Activated naive CD8-positive, alpha-beta T cell treated with anti-CD3 and anti-CD28 coated beads for 36 hours (primary cell): ENCODE results near the gene FBLIM1. TPM values are rescaled to one million over a fixed set of nuclear protein-coding genes. Genes with fewer than 3 reads are reported as not detected.

Source experiments
- DNase-seq: peaks from one replicate; pipeline ENCODE4 v3.0.0; 2021
- H3K27ac Mint-ChIP-seq: one replicate; pipeline ENCODE4 v1.8.0; 2022; ENCODE audit warnings: mild to moderate bottlenecking, moderate library complexity, mixed read lengths
- H3K27me3 Mint-ChIP-seq: one replicate; pipeline ENCODE4 v1.8.0; 2022; ENCODE audit warnings: mild to moderate bottlenecking, mixed read lengths
- H3K36me3 Mint-ChIP-seq: one replicate; pipeline ENCODE4 v1.8.0; 2021; ENCODE audit warnings: mild to moderate bottlenecking, mixed read lengths
- H3K4me1 Mint-ChIP-seq: one replicate; pipeline ENCODE4 v1.8.0; 2021; ENCODE audit warnings: mixed read lengths
- H3K4me3 Mint-ChIP-seq: one replicate; pipeline ENCODE4 v1.8.0; 2022; ENCODE audit warnings: mild to moderate bottlenecking, moderate library complexity, mixed read lengths
- H3K9me3 Mint-ChIP-seq: one replicate; pipeline ENCODE4 v1.8.0; 2022; ENCODE audit warnings: mixed read lengths
- total RNA-seq, 2 experiments: library from RNA; stranded (reverse); gene quantifications; one replicate each; pipeline ENCODE4 v1.2.3, GENCODE V29; 2021

Gene FBLIM1, protein sequence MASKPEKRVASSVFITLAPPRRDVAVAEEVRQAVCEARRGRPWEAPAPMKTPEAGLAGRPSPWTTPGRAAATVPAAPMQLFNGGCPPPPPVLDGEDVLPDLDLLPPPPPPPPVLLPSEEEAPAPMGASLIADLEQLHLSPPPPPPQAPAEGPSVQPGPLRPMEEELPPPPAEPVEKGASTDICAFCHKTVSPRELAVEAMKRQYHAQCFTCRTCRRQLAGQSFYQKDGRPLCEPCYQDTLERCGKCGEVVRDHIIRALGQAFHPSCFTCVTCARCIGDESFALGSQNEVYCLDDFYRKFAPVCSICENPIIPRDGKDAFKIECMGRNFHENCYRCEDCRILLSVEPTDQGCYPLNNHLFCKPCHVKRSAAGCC
- not detected for total RNA-seq

DNA sequence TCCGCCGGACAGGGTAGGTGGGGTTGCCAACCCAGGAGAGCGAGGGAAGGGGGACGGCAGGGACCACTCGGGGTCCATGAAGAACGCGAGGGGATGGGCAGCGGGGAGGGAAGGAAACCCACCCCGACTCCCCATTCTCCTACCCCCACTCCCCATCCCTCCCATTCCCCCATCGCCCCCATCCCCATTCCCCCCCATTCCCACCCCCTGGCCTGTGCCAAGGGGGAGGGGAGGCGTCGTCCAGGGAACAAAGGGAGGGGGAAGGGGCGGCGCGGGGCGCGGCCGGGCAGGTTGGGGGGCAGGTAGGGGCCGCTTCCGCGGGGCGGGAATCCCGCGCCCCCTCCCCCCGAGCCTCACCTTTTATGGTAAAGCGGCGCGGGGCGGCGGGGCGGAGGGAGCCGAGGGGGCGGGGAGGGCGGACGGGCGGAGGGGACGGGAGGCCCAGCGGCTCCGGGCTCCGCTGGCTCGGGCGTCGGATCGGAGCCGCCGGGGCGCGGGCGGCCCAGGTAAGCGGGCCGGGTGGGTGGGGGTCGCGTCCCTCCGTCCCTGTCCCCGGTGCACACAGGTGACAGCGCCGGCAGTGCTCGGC, at the start of gene FBLIM1:
Gene FBLIM1 (plus strand): TSS at position 453 of the 589 bp plus-strand sequence. CDS start 6,189 bp downstream, outside the sequence.
- peaks cover 6% of the 10 kb centered on the region for H3K4me1 Mint-ChIP-seq
- DNase-seq = no peak
- H3K4me3 Mint-ChIP-seq = peak within 1 kb of the TSS; percentile 65
- no peaks in the 10 kb centered on the region for H3K36me3 Mint-ChIP-seq
- H3K9me3 Mint-ChIP-seq = no peaks in the 10 kb centered on the region
- H3K27me3 Mint-ChIP-seq = peaks cover 68% of the 10 kb centered on the region
- H3K27ac Mint-ChIP-seq = no peak within 1 kb of the TSS

DNA sequence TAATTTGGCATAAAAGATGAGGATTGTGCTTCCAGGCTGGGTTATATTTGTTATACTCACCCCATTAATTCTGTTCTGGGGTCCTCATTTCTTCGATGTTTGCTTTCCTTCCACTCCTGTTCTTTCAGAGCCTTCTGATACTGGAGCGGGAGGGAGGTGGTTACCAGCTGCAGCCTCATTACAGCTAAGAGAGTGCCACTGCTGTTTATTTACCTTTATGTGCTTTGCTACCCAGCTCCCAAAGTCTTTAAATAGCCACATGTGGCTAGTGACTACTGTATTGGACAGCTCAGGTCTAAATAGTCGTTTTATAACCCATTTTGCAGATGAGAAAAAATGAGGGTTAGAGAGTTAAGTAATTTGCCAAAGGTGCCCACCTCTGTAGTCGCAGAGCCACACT, 49.4 kb upstream of the FBLIM1 start:
- DNase-seq = no peak
- peaks cover 22% of the 10 kb centered on the region for H3K4me1 Mint-ChIP-seq
- H3K4me3 Mint-ChIP-seq = no peak overlapping the region
- peaks cover 7% of the 10 kb centered on the region for H3K36me3 Mint-ChIP-seq
- H3K27me3 Mint-ChIP-seq = no peaks in the 10 kb centered on the region
- H3K27ac Mint-ChIP-seq = no peak overlapping the region
- no peaks in the 10 kb centered on the region for H3K9me3 Mint-ChIP-seq

DNA sequence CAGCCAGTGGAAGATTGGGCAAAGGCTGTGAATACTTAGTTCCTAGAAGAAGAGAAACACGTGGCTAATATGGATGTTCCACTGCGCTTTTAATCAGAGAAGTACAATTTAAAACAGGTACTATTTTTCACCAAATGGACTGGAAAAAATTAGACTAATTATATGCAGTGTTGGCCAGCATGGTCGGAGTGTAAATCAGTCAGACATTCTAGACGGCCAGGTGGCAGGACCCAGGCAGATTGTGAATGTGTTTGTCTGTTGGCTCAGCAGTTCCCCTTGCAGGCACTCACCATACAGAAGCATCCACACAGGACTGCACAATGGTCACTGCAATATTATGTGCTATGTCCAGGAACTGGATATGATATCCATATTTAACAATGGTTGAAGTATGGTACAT, 46.4 kb upstream of the FBLIM1 start:
- Mint-ChIP-seq H3K36me3 (no peaks in the 10 kb centered on the region), H3K9me3 (no peaks in the 10 kb centered on the region), H3K27me3 (no peaks in the 10 kb centered on the region), H3K4me3 (no peak overlapping the region), H3K4me1 (peaks cover 18% of the 10 kb centered on the region), H3K27ac (peak overlapping the region; percentile 42)
- peak; percentile 16 for DNase-seq

DNA sequence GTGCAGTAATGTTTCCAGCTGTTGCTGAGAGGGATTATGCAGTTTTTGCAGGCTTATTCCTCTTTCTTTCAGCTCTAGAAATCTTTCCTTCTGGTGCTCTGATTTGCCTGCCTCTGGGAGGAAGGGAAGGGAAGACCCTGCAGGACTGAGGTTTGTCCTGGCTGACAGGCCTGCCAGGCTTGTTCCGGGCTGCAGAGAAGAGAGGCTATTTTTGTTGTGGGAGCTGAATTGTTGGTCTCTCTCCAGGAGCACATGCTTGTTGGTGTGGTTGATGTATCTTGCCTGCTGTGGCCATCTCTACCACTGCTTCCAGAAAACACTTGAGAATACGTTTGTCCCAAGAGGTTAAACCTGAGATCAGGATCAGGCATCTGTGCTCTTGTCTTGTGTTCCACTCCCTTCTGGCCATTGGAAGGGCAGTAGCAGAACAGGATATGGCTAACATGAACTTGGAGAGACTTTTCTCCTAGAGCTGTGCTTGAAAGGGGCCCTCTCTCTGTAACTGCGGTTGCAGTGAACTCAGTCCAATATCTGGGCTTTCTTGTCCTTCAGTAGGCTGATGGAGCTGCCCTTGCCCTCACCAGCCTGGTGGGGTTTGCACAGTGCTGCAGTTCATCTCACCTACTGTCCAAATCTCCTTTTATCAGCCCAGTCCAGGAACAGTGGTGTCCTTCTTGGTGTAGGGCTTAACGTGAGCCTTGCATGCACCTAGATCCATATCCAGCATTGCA, 44.0 kb upstream of the FBLIM1 start:
- Mint-ChIP-seq H3K9me3 (no peaks in the 10 kb centered on the region), H3K27ac (peak overlapping the region; percentile 34), H3K4me3 (no peak overlapping the region), H3K27me3 (no peaks in the 10 kb centered on the region), H3K36me3 (peaks cover 3% of the 10 kb centered on the region), H3K4me1 (peaks cover 16% of the 10 kb centered on the region)
- DNase-seq = no peak

DNA sequence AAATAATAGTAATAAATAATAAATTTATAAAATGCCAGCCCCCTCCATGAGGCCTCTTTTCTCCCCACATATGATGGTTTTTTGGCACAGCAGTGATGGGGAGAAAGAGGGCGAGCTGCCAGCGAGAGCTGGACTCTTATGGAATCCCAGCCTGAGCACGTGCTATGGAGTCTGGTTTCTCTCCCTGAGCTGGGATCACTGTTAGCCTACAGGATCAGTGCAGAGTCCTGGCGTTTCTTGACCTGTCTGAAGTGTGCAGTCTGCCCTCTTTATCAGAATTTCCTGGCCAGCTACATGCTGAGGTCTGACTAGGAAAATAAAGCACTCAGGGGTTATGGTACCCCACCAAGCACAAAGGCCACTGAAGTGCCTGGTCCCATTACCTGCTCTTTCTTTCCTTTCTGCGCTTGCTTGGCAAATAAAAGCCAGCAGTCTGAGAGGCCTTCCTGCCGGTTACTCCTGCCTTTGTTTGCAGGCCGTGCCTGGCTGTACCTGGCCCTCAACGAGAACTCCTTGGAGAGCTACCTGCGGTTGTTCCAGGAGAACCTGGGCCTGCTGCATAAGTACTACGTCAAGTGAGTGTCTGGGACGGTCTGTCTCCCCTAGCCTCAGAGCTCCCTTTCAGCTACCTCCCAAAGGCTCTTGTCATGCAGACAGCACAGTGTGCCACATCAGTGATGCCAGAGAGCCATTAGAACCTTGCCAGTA, 41.0 kb upstream of the FBLIM1 start:
- peaks cover 5% of the 10 kb centered on the region for H3K4me1 Mint-ChIP-seq
- H3K4me3 Mint-ChIP-seq = no peak overlapping the region
- peaks cover 3% of the 10 kb centered on the region for H3K36me3 Mint-ChIP-seq
- no peak for DNase-seq
- H3K9me3 Mint-ChIP-seq = no peaks in the 10 kb centered on the region
- H3K27me3 Mint-ChIP-seq = no peaks in the 10 kb centered on the region
- no peak overlapping the region for H3K27ac Mint-ChIP-seq

DNA sequence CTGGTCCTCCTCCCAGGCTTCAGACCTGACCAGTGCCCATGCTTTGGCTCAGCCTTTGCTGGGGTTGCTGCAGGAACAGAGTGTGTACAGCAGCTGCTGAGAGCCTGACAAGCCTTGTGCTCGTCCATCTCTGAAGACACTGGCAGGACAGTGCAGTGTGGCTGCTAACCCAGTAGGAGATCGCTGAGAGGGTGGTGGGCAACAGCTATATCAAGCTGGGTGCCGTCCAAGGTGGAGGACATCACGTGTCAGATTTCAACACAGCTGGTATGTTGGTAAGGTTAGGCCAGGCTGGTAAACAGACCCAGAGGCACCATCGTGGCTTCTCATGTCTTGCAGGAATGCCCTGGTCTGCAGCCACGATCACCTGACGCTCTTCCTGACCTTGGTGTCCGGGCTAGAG, 40.4 kb upstream of the FBLIM1 start:
- H3K4me1 Mint-ChIP-seq = peaks cover 5% of the 10 kb centered on the region
- H3K27me3 Mint-ChIP-seq = no peaks in the 10 kb centered on the region
- H3K36me3 Mint-ChIP-seq = peaks cover 5% of the 10 kb centered on the region
- no peaks in the 10 kb centered on the region for H3K9me3 Mint-ChIP-seq
- no peak overlapping the region for H3K4me3 Mint-ChIP-seq
- no peak overlapping the region for H3K27ac Mint-ChIP-seq
- no peak for DNase-seq

DNA sequence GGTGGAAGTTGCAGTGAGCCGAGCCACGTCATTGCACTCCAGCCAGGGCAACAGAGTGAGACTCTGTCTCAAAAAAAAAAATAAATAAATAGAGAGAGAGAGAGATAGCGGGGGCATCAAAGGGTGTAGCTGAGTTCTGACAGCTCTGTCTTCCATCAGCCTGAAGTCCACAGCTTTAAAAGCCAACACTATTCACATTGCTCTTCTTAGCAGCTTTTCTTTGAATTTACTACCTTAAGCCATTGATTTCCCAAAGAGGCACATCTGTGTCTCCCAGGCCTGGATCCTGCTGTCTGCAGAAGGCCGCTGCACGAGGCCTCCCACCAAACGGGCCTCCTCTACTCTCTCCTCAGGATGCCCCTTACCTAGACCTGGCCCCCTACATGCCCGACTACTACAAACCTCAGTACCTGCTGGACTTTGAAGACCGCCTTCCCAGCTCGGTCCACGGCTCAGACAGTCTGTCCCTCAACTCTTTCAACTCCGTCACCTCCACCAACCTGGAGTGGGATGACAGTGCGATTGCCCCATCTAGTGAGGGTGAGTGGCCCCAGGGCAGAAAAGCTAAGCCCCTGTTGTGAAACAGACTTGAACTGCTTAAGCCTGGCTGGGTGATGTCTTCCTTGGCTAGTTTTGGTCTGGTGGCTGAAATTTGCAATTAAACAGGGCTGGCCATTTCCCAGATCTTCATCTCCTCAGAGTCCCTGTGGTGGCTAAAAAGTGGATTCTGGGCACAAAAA, 39.0 kb upstream of the FBLIM1 start:
- peaks cover under 1% of the 10 kb centered on the region for H3K4me1 Mint-ChIP-seq
- H3K9me3 Mint-ChIP-seq = no peaks in the 10 kb centered on the region
- H3K4me3 Mint-ChIP-seq = no peak overlapping the region
- peaks cover 5% of the 10 kb centered on the region for H3K36me3 Mint-ChIP-seq
- H3K27me3 Mint-ChIP-seq = no peaks in the 10 kb centered on the region
- peak overlapping the region; percentile 9 for H3K27ac Mint-ChIP-seq
- DNase-seq = no peak

DNA sequence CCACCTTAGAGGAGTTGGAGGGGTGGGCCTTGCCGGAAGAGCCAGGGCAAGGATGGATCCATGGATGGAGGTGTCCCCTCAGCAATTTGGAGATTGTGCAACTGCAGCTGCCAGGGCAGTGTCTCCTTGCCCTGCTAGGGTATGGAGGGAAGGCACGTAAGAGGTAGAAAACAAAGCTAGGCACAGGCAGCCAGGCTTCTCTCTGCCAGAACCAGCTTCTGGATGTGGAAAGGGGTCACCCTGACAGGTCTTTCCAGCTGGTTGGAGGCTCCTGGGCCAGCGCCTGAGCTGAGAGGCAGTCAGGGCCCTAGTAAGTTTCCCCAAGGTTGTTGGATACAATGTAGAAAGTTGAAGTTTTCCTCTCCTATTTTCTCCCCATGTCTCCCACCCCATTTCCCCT, 37.7 kb upstream of the FBLIM1 start:
- Mint-ChIP-seq H3K27ac (no peak overlapping the region), H3K9me3 (no peaks in the 10 kb centered on the region), H3K27me3 (no peaks in the 10 kb centered on the region), H3K4me3 (no peak overlapping the region), H3K36me3 (peaks cover 5% of the 10 kb centered on the region), H3K4me1 (no peaks in the 10 kb centered on the region)
- DNase-seq = no peak

DNA sequence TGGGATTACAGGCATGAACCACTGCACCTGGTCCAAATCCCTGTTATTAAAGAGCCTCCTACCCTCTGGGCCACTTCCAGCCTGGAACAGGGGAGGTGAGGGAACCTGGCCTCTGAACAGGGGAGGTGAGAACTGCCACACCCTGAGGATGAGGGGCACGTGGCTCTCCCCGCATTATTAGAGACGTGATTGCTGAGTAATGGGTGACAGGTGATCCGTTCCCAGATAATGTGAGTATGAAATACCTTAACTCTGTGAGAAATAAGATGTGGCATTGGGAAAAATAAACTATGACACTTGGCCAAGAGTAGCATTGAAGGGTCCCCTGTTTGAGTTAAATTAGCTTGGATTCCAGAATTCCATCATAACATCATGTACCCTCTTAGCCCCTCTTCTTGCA, 36.2 kb upstream of the FBLIM1 start:
- Mint-ChIP-seq H3K4me1 (no peaks in the 10 kb centered on the region), H3K27ac (no peak overlapping the region), H3K27me3 (no peaks in the 10 kb centered on the region), H3K36me3 (peaks cover 5% of the 10 kb centered on the region), H3K4me3 (no peak overlapping the region), H3K9me3 (no peaks in the 10 kb centered on the region)
- DNase-seq = no peak

DNA sequence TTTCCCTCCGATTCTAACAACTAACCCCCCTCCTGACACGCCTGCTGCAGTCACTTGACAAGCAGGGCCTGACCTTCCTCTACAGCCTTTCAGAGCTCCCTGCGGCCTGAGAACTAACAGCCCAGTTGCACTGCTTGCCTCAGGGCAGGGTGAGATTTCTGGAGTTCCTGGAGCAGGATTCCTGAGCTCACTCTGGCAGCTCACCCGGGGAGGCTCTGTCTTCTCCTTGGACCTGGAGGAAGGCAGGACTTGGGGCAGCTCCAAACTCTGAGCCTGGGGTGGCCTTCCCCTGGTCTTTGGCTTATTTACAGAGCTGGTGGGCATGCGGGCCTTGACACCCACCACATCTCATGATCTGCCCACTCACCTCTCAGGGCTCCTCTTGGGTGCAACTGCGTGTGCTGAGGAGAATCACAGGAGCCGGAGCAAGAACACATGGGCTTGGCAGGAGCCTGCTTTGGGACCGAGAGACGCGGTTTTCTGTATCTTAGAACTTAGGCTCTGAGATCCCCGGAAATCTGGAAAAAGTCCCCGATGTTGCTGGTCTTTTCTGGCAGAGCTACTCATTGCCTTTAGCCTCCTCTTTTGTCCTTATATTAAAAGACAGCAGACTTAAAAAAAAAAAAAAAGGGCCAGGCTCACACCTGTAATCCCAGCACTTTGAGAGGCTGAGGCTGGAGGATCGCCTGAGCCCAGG, 35.6 kb upstream of the FBLIM1 start:
- Mint-ChIP-seq H3K9me3 (no peaks in the 10 kb centered on the region), H3K36me3 (peaks cover 2% of the 10 kb centered on the region), H3K27me3 (no peaks in the 10 kb centered on the region), H3K27ac (no peak overlapping the region), H3K4me1 (no peaks in the 10 kb centered on the region), H3K4me3 (no peak overlapping the region)
- DNase-seq = no peak

DNA sequence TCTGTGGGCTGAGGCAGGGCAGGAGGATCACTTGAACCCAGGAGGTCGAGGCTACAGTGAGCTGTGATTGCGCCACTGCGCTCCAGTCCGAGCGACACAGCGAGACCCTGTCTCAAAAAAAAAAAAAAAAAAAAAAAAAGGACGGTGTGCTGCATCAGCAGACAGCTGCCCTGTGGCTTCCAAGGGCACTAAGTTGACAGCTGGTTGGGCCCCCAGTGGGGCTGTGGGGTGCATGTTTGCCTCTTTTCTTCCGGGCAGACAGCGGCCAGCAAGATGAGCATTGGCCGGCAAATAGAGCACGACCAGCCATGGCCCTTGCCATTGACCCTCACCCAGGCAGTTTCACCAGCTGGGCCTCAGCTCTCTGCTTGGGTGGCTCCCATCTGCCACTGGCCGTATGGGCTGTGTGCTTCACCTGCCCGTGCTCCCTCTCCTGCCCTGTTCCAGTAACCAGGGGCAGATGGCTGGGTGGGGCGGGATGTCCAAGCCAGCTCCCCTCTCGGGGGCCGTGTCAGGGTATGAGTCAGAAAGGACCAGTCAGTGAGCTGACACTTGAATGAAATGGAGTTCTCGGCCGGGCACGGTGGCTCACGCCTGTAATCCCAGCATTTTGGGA, 34.9 kb upstream of the FBLIM1 start:
- Mint-ChIP-seq H3K4me3 (no peak overlapping the region), H3K4me1 (no peaks in the 10 kb centered on the region), H3K27me3 (no peaks in the 10 kb centered on the region), H3K27ac (no peak overlapping the region), H3K36me3 (peaks cover 2% of the 10 kb centered on the region), H3K9me3 (no peaks in the 10 kb centered on the region)
- DNase-seq = no peak

DNA sequence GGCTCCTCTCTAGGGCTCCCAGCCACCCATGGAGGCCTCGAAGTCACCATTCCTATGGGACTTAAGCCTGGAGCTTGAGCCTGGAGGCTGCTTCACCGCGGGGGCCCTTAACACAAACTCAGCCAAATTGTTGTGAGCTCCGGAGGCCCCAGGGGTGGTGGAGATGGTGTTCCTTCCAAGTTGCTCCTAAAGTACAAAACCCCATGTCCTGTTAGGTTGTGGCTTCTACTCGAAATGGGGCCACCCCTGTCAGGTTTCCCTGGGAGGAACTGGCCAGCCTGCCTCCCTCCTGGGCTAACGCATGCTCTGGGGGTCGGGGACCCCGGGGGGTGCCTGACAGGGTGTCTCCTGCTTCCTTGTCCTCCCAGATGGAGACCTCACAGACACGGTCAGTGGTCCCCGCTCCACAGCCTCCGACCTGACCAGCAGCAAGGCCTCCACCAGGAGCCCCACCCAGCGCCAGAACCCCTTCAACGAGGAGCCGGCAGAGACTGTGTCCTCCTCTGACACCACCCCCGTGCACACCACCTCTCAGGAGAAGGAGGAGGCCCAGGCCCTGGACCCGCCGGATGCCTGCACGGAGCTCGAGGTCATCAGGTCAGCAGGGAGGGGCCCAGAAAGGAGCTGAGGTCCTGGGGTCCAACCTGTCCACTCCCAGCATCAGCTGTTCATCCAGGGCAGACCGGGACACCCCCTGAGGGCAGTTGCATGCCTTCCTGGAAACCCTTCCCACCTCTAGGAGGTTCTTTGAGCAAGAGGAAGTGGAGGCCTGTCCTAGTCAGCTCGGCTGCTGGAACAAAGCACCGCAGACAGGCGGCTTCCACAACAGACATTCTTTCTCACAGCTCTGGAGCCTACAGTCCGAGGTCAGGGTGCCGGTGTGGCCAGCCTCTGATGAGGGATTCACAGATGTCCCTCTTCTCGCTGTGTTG, 33.4 kb upstream of the FBLIM1 start:
- Mint-ChIP-seq H3K36me3 (peaks cover 5% of the 10 kb centered on the region), H3K4me1 (no peaks in the 10 kb centered on the region), H3K27me3 (no peaks in the 10 kb centered on the region), H3K27ac (no peak overlapping the region), H3K9me3 (no peaks in the 10 kb centered on the region), H3K4me3 (no peak overlapping the region)
- no peak for DNase-seq

DNA sequence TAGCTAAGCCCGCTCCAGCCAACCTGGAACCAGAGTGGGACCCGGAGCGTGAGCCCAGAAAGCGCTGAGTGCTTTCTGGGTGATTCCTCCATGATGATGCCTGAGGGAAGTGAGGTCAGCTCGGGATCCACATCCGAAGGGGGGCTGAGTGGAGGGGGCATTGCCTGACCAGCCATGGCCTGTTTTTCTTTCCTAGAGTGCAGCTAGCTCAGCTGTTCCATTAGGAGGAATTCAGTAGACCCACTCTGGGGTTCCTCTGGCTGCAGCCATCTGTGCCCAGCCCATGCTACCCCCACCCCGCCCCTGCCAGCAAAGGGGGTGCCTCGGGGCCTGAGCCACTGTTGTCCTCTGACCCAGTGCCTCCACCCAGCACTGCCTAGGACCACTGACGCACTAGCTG, 32.1 kb upstream of the FBLIM1 start:
- no peaks in the 10 kb centered on the region for H3K27me3 Mint-ChIP-seq
- no peak overlapping the region for H3K27ac Mint-ChIP-seq
- no peaks in the 10 kb centered on the region for H3K9me3 Mint-ChIP-seq
- no peaks in the 10 kb centered on the region for H3K4me1 Mint-ChIP-seq
- peaks cover 5% of the 10 kb centered on the region for H3K36me3 Mint-ChIP-seq
- no peak overlapping the region for H3K4me3 Mint-ChIP-seq
- DNase-seq = no peak
